ENCODE results near the gene TMEM123. TPM values are rescaled to one million over a fixed set of nuclear protein-coding genes. Genes with fewer than 3 reads are reported as not detected.

Gene TMEM123
- total and polyA plus RNA-seq, 2 donors (not counting 3 experiments of a cell fraction or from before 2014, with no cell fraction given), result 201 to 257 TPM

DNA sequence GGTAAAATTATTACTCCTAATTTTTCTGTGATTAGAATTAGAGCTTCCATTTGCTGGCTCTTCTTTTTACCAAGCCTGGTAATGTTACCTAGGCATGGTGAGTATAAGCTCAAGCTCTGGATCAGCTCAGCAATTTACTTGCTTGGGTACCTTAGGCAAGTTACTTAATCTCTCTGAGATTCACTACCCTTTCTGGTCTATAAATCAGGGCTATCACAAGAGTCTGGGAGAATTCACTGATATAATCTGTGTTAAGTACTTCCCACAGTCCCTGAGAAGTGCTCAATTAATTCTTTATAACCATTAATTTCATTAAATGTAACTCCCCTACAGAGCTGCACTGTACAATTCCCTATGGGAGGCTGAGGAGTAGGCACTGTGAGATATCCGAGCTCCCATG lies 44.2 kb downstream of the TMEM123 start:
- Histone ChIP-seq H3K79me2 (ENCODE audit: control insufficient read depth, insufficient read depth, low read length) (peaks cover 74% of the 10 kb centered on the region), H3K4me1 (ENCODE audit: control insufficient read depth, extremely low read depth, insufficient read depth, low read length) (no peaks in the 10 kb centered on the region), H3K4me3 (replicated peaks in 1 of 3; ENCODE audit: insufficient read depth in 1 of 3, low read depth in 1 of 3, low read length in 3 of 3) (no peak overlapping the region), H3K36me3 (ENCODE audit: control insufficient read depth in 2 of 2, extremely low read depth in 1 of 2, insufficient read depth in 2 of 2, low read length in 2 of 2) (peaks cover 0 to 4% of the 10 kb centered on the region in 2 experiments), H3K9me3 (replicated peaks; ENCODE audit: control insufficient read depth, insufficient read depth, low read length) (no peaks in the 10 kb centered on the region), H3K27ac (ENCODE audit: insufficient read depth, low read depth, low read length) (no peak overlapping the region), H3K9ac (replicated peaks; ENCODE audit: extremely low read depth, insufficient read depth, low read length) (no peak overlapping the region), H3K27me3 (ENCODE audit: control insufficient read depth in 2 of 2, insufficient read depth in 2 of 2, low read length in 2 of 2) (no peaks in the 10 kb centered on the region), H3K4me2 (ENCODE audit: insufficient read depth, low read length) (no peak overlapping the region), H2AFZ (ENCODE audit: low read depth, low read length) (no peak overlapping the region), H4K20me1 (replicated peaks; ENCODE audit: control insufficient read depth, extremely low read depth, insufficient read depth, low read length) (peaks cover 3% of the 10 kb centered on the region), H3K9me1 (replicated peaks; ENCODE audit: control insufficient read depth, extremely low read depth, insufficient read depth, low read length) (no peaks in the 10 kb centered on the region)
- ChIA-PET CTCF (interaction anchor here (0.7 to 2.0 kb wide), 6 partner anchors 11 to 41 kb away, joined by 3 to 13 read pairs (median 4); no protein-coding TSS in a partner anchor), POLR2A (no interaction called here)
- intact Hi-C loops (cut with micrococcal nuclease) (loop anchor here (1.0 kb wide), 1 partner anchor 44 kb away; the partner anchor contains the start of gene TMEM123), dilution Hi-C loops (cut with MboI; ENCODE audit: extremely low pct_ligation_motif_present, low sequenced_read_pairs) (no loop called here)
- TF ChIP-seq, protein P1, sequence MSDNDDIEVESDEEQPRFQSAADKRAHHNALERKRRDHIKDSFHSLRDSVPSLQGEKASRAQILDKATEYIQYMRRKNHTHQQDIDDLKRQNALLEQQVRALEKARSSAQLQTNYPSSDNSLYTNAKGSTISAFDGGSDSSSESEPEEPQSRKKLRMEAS (IDR thresholded peaks at IDR 0.05; ENCODE audit: insufficient read depth, insufficient read length), result no peak
- no peak for TF ChIP-seq JUN (IDR thresholded peaks at IDR 0.05; ENCODE audit: borderline replicate concordance, insufficient read depth, insufficient read length, low read depth)
- no peak for TF ChIP-seq POLR2AphosphoS5 (IDR thresholded peaks at IDR 0.05; ENCODE audit: insufficient read depth, low read depth, low read length)
- TF ChIP-seq EZH2 (IDR thresholded peaks at IDR 0.05; ENCODE audit: borderline replicate concordance, low read depth, low read length, severe bottlenecking), result no peak
- no peak for TF ChIP-seq MYC (IDR thresholded peaks at IDR 0.05; ENCODE audit: low read depth, low read length)
- TF ChIP-seq POLR2A (IDR thresholded peaks at IDR 0.05; ENCODE audit: low read depth, low read length), result no peak
- no peak for TF ChIP-seq GATA2 (IDR thresholded peaks at IDR 0.05; ENCODE audit: insufficient read depth, insufficient read length, low read depth, low read length)
- TF ChIP-seq, protein P2, sequence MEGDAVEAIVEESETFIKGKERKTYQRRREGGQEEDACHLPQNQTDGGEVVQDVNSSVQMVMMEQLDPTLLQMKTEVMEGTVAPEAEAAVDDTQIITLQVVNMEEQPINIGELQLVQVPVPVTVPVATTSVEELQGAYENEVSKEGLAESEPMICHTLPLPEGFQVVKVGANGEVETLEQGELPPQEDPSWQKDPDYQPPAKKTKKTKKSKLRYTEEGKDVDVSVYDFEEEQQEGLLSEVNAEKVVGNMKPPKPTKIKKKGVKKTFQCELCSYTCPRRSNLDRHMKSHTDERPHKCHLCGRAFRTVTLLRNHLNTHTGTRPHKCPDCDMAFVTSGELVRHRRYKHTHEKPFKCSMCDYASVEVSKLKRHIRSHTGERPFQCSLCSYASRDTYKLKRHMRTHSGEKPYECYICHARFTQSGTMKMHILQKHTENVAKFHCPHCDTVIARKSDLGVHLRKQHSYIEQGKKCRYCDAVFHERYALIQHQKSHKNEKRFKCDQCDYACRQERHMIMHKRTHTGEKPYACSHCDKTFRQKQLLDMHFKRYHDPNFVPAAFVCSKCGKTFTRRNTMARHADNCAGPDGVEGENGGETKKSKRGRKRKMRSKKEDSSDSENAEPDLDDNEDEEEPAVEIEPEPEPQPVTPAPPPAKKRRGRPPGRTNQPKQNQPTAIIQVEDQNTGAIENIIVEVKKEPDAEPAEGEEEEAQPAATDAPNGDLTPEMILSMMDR (IDR thresholded peaks at IDR 0.05; ENCODE audit: extremely low read depth in 1 of 2, insufficient read depth in 1 of 2, low read depth in 1 of 2, low read length in 2 of 2), result no peak
- FAIRE-seq, result no peak
- no peak for DNase-seq (ENCODE audit: low read depth, low spot score)
- BruUV-seq (replicated peaks), result no TSS peak
